HG03280 (cell line): ENCODE data around the gene PTDSS2.

Experiments
- ATAC-seq: cut with Tn5 transposase; IDR thresholded peaks from one replicate; pipeline ENCODE4 v1.9.1; 2021; ENCODE audit warnings: mild to moderate bottlenecking, moderate library complexity; ENCODE audit not compliant: unreplicated experiment

Gene PTDSS2

GRCh38 chr11:488062-488461, 38.0 kb downstream of the PTDSS2 start:
- no peak for ATAC-seq

- ATAC-seq = no peak
Observed at GRCh38 chr11:488579-488978, 38.5 kb downstream of the PTDSS2 start.

DNA sequence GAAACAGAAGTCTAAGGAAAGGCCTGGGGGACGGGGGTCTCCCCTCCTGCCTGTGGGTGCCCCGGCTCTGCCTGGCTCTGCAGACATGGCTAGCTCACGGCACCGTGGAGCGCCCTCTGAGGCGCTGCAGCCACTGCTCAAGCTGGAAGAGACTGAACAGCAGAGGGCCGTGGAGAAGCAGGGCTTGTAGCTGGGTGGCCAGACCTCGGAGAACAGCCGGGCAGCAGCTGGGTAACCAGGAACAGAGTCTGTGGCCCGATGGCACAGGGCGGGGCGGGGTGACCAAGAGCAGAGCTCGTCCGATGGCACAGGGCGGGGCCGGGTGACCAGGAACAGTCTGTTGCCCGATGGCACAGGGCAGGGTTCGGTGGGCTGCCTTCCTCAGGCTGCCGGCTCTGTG, 38.9 kb downstream of the PTDSS2 start:
- no peak for ATAC-seq

DNA sequence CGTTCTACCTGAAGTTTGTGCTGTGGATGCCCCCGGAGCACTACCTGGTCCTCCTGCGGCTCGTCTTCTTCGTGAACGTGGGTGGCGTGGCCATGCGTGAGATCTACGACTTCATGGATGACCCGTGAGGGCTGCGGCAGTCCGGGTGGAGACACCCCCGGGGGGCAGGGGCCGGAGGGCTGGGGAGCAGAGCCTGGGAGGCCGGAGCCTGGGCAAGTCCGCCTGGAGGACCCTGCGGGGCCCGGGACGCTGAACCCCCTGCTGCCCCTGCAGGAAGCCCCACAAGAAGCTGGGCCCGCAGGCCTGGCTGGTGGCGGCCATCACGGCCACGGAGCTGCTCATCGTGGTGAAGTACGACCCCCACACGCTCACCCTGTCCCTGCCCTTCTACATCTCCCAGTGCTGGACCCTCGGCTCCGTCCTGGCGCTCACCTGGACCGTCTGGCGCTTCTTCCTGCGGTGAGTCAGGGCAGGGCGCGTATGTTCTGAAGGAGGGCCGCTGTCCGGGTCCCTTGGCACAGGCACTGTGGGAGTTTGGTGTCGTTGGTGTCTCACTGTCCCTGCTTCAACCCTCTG, 39.6 kb downstream of the PTDSS2 start:
- no peak for ATAC-seq

GRCh38 chr11:490186-490929, 40.3 kb downstream of the PTDSS2 start:
- no peak for ATAC-seq

DNA sequence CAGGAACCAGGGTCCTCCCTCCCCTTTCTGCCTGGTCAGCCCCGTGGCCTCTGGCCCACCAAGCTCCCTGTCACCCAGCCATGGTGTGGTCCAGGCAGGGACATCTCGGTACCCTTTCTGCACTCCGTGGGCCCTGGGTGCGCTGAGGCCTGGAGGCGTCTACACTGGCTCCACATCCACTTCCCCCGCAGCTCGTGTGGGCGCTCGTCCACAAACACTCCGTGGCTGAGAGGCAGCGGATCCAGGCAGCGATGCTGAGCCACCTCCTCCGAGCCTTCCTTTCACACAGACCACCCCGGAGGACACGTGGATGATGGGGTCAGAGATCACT, 40.8 kb downstream of the PTDSS2 start:
- no peak for ATAC-seq

DNA sequence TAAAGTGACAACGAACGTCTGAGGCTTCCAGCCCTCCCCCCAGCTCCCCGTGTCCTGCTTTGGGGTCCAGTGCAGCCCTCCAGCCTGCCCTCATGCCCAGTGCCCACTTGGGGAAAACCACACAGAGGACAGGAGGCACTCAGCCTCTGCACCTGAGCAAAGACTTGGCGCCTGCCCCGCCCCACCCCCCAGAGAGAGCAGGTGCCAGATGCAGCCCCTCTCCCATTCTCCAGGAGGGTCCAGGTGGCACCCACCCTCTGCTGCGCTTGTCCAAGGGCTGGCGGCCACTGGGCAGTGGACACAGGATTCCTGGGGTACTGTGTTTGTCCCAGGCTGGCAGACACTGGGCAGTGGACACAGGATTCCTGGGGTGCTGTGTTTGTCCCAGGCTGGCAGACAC, 41.3 kb downstream of the PTDSS2 start:
- no peak for ATAC-seq

GRCh38 chr11:492427-493226, 42.5 kb downstream of the PTDSS2 start:
- no peak for ATAC-seq

GRCh38 chr11:494761-495536, 44.9 kb downstream of the PTDSS2 start:
- ATAC-seq = no peak

- no peak for ATAC-seq
Observed at GRCh38 chr11:495537-495931, 45.5 kb downstream of the PTDSS2 start.

DNA sequence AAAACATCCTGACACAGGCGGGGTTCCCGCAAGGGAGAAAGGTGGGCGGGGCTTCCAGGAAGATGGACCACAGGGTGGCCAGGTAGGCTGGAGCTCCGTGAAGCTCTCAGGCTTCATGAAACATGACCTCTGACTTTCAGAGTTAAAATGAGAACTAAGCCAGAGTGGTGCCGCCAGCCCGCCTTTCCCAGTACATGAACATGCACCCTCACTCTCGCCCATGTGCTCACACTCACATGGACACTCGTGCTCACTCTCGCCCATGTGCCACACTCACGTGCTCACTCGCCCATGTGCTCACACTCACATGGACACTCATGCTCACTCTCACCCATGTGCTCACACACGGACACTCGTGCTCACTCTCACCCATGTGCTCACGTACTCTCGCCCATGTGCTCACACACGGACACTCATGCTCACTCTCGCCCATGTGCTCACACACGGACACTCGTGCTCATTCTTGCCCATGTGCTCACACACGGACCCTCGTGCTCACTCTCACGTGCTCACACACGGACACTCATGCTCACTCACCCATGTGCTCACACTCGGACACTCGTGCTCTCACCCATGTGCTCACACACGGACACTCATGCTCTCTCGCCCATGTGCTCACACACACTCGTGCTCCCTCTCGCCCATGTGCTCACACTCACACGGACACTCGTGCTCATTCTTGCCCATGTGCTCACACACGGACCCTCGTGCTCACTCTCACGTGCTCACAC, 46.9 kb downstream of the PTDSS2 start:
- ATAC-seq = no peak

DNA sequence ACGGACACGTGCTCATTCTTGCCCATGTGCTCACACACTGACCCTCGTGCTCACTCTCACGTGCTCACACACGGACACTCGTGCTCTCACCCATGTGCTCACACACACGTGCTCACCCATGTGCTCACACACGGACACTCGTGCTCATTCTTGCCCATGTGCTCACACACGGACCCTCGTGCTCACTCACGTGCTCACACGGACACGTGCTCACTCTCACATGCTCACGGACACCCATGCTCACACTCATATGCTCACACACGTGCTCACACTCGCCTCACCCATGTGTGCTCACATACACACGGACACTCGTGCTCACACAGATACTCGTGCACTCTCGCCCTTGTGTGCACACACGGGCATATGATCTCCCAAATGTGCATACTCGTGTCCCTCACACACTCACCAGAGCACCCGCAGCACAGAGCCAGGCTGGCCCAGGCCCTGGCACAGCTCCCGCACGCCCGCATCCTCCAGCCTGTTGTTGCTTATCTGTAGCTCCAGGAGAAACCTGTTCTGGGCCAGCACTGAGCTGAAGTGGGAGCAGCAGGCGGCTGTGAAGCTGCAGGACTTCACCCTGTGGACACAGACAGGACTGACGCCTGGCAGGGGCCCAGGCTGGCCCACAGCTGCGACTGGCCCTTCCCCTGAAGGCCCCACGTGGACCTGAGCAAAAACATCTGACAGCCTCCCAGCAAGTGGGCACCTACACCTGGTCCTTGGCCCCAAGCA, 47.7 kb downstream of the PTDSS2 start:
- ATAC-seq = no peak

- ATAC-seq = no peak
Observed at GRCh38 chr11:498297-499181, 48.5 kb downstream of the PTDSS2 start.

GRCh38 chr11:499201-500076, 49.4 kb downstream of the PTDSS2 start:
- no peak for ATAC-seq

- no peak for ATAC-seq
Observed at GRCh38 chr11:501001-501682, 51.1 kb downstream of the PTDSS2 start.

DNA sequence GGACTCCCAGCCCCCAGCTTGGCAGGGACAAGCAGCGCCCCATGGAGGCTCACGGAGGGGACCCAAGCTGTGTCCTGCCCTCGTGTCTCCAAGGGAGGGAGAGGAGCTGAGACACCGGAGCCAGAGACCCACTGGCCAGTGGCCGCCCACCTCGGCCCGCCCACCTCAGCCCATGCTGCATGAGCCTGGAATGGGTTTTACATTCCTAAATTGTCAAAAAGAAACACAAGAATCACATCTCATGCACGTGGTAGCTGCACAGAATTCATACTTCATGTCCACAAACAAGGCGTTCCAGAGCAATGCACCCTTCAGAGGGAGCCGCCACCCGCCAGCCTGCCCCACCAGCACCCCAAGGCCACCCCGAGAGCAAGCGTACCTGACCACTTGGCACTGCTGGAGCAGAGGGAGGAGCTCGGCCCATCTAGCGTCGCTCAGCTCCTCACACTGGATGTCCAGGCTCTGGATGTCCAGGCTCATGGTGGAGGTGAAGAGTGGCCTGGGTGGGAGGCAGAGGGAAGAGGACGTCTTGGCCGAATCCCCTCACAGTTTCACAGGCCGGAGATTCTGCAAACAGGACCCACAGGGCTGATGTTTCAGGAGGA, 51.7 kb downstream of the PTDSS2 start:
- no peak for ATAC-seq
